ENCODE measurements around the gene GRIN3B.
"Not testable (repeated sequence)": the region's sequence is repeated elsewhere in the genome, so short reads cannot be mapped to it uniquely, and the experiment has no call there.

Gene GRIN3B

DNA sequence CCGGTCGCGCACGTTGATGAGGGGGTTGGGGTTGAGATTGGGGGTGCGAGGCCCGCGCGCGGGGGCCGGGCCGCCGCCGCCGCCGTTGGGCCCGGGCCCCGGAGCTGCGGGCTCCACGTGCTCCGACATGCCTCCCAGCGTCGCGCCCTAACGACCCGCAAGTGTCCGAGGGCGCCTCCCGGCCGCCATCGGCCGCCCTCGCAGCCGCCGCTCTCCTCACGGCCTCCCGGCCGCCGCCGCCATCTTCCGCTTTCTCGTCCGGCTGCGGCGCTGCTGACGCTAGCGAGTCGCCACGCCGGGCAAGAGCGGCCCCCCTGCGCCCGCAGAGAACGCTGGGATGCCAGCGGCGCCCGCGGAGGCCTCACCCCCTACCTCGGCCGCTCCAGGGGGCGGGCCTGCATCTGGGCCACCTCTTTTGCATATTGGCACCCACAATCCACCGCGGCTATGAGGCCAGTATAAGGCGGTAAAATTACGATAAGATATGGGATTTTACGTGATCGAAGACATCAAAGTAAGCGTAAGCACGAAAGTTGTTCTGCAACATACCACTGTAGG lies 20.7 kb downstream of the GRIN3B start, which contains the start of gene TMEM259:
Gene TMEM259 (minus strand): TSS at position 256 of the 558 bp plus-strand sequence. CDS start 127 bp downstream, at position 129.
- DNase-seq: peak; percentile 77

DNA sequence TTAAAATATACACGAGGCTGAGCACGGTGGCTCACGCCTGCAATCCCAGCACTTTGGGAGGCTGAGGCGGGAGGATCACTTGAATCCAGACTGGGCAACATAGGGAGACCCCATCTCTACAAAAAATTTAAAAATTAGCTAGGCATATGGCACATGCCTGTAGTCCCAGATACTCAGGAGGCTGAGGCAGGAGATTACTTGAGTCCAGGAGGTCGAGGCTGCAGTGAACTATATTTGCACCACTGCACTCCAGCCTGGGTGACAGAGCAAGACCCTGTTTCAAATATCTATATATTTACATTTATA lies 23.6 kb downstream of the GRIN3B start:
- not testable (repeated sequence) for DNase-seq

DNA sequence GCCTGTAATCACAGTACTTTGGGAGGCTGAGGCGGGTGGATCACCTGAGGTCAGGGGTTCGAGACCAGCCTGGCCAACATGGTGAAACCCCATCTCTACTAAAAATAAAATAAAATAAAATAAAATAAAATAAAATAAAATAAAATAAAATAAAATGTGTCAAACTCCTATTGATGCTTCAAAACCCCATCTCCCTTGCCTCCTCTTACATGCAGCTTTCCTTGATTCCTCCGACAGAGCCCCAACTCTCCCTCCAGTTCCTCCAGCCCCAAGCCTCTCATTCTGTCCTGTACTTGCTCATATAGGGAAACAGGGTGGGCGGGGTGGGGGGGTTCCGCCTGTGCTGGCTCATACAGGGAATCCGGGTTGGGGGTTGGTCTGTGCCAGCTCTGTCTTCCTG lies 24.9 kb downstream of the GRIN3B start:
- not testable (repeated sequence) for DNase-seq

DNA sequence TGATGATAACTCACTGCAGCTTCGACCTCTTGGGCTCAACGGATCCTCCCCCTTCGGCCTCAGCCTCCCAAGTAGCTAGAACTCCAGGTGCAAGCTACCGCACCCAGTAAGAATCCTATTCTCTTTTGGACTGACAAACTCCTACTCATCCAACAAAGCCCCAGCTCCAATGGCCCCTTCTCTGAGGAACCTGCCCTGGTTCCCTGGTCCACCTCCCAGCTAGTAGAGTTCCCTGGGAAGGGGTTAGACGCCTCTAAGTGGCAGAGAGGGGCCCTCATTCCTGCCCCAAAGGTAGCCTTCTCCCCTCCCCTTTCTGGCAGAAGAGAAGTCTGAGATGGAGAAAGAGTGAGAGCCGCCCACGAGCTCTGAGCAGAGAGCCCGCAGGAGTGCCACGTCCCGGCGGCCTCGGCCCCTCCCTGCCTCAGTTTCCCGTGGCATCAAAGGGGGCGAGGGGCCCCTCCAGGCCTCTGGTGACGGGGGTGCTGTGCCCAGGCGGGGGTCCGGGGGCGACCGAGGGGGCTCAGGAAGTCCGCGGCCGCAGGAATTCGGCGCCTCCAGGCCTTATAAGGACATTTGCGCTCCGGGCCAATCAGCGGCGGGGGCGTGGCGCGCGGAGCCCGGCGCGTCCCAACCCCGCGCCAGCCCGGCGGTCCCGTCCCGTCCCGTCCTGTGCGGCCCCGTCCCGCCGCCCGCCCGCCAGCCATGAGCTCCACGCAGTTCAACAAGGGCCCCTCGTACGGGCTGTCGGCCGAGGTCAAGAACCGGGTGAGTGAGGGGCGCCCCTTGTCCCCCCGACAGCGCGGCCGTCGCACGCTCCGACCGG lies 26.0 kb downstream of the GRIN3B start, which contains the start of gene CNN2:
Gene CNN2 (plus strand): TSS at position 649 of the 823 bp plus-strand sequence. CDS start 54 bp downstream, at position 703.
- DNase-seq: no peak

DNA sequence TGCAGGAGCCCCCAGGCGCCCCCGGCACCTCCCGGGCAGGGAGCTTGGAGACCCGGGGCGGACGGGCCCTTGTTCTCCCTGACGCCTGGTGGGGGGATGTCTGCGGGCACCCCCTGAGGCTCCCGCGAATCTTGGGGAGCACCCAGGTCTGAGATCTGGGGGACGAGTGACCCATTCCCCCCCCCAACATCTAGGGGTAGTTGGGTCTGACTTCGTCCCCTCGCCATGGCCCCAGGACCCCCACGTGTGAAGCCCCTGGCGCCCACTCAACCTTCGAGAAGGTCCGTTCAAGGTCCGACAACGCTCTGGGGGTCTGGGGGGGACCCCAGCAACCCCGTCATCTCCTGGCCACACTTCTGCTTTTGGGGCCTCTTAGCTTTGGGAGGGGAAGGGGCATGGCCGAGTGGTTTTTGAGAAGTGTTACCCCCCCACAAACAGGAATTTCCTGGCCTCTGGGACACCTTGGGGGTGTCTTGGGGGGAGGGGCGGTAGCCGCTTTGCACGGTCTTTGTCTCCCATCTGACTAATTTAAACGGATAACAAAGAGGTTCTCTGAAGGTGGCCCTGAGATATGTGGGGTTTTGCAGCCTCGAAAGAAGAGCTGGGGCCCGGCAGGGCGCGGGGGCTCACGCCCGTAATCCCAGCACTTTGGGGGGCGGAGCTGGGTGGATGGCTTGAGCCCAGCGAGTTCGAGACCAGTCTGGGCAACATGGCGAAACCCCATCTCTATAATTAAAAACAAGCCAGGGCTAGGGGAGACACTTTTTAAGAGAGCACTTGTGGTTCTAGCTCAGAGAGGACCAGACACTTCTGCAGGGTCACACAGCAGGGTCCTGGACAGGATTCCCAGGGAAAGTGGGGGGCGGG lies 26.8 kb downstream of the GRIN3B start:
- no peak for DNase-seq

DNA sequence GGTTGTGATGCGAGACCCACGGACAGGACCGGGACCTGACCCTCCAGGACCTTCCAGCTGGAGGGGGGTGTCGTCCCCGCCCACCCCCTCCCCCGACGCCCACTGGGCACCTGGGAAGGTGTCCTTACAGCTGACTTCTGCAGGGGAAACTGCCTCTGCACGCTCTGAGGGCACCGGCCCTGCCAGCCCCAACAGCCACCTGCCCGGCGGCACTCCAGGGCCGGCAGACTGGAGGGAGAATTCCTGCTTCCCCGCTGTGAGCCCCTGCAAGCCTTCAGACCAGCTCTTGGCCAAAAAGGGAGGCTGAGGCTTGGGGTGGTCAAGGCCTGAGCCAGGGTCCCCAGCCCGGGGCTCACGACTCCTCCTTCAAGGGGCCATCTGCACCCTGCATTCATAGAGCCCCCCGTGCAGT lies 27.4 kb downstream of the GRIN3B start:
- DNase-seq: no peak

DNA sequence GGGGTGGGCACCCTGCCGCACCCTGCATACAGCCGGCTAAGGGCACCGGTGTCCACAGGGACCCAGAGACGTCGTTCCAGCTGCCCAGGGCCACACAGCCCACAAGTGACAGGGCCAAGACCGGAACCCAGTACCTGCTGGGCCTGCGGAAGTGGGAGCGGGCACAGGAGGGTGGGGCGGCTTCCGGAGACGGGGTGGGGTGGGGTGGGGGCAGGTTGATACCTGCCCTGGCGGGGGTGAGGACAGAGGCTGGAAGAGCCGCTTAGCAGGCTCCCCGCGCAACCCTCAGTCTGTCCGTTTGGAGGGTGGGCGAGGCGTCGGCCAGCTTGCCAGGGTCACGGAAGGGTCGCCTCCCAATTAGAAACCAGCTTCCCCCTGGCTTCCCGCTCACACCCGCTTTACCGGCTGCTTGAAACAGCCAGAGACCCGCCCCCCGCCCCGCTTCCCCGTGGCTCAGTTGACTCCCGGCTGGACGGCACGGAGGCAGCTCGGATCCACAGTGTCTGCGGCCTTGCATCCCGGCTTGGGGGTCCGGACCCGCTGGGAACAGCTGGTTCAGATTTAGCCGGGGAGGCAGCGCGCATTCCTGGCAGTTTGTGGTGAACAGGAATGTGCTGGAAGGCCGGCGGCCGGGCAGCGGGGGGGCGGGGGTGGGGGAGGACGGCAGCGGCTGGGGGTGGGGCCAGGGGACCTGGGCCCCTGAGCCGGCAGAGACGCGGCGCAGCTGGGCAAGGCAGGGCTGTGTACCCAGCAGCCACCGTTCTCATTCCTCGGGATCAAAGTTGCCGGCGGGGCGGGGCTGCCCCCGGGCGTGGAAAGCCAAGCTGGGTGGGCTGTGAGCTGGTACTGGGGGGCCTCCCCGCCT lies 28.1 kb downstream of the GRIN3B start:
- DNase-seq: peak; percentile 8

DNA sequence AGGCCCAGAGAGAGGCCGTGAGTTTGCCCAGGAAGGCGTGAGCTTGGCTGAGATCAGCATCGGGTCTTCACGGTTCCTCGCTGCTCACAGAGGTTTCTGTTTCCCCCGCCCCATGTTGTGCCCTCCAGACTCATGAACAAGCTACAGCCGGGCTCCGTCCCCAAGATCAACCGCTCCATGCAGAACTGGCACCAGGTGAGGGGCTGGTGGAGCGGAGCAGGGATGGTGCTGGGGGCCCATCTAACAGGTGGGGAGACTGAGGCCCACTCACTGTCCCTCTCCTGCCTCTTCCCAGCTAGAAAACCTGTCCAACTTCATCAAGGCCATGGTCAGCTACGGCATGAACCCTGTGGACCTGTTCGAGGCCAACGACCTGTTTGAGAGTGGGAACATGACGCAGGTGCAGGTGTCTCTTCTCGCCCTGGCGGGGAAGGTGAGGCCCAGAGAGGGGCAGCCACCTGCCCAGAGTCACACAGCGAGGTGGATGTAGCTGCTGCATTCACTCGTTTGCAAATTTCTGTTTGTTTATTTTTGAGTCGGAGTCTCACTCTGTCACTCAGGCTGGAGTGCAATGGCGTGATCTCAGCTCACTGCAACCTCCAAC lies 32.1 kb downstream of the GRIN3B start:
- DNase-seq: no peak

DNA sequence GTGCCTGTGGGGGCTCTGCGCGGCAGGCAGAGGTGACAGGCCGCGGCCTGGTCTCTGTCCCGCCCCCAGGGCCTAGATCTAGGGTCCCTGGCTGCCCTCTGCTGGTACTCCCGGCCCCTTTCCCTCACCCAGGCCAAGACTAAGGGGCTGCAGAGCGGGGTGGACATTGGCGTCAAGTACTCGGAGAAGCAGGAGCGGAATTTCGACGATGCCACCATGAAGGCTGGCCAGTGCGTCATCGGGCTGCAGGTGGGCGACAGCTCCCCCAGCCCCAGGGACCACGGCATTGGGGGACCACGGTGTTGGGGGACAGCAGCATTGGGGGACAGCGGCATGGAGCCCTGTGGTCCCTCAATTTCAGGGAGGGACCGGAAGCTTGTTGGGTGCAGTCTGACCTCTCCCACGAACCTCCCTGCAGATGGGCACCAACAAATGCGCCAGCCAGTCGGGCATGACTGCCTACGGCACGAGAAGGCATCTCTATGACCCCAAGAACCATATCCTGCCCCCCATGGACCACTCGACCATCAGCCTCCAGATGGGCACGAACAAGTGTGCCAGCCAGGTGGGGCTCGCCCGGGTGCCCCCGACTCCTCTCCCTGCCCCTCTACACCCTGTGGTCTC lies 35.9 kb downstream of the GRIN3B start:
- no peak for DNase-seq

DNA sequence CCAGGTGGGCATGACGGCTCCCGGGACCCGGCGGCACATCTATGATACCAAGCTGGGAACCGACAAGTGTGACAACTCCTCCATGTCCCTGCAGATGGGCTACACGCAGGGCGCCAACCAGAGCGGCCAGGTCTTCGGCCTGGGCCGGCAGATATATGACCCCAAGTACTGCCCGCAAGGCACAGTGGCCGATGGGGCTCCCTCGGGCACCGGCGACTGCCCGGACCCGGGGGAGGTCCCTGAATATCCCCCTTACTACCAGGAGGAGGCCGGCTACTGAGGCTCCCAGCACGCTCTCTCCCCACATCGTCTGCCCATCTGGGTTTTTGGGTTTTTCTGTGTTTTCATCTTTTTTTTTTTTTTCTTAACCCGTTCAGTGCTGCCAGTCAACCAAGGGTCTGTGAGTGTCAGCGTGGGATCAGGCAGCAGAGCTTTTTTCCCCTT lies 37.4 kb downstream of the GRIN3B start:
- no peak for DNase-seq

DNA sequence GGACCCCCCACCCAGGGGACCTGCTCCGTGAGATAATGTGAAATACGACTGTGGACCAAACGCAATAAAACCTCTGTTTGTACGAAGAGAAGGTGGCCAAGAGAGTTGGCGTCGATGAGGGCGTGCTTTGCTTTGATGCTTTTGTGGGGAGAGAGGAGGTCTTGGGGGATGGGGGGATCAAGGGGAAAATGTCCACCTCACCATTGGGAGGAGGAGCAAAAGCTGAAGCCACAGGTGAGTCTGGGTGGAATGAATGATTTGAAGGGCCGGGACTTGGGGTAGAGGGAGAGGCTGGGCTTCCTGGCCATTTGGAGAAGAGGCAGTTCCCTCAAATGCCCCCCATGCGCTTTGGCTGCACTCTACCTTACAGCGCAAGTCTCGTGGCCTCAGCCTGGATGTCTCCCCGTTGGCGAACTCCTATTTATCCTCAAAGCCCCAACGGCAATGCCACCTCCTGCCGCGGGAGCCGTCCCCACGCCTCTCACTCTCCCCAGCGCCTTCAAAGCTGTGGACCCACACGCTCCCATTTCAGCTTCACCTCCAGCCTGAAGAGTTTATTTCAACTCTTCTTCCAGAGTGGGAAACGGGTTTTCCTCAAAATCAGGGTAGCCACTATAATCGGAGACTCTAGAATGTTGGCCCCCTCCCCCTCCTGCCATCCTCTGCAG lies 38.9 kb downstream of the GRIN3B start:
- no peak for DNase-seq

DNA sequence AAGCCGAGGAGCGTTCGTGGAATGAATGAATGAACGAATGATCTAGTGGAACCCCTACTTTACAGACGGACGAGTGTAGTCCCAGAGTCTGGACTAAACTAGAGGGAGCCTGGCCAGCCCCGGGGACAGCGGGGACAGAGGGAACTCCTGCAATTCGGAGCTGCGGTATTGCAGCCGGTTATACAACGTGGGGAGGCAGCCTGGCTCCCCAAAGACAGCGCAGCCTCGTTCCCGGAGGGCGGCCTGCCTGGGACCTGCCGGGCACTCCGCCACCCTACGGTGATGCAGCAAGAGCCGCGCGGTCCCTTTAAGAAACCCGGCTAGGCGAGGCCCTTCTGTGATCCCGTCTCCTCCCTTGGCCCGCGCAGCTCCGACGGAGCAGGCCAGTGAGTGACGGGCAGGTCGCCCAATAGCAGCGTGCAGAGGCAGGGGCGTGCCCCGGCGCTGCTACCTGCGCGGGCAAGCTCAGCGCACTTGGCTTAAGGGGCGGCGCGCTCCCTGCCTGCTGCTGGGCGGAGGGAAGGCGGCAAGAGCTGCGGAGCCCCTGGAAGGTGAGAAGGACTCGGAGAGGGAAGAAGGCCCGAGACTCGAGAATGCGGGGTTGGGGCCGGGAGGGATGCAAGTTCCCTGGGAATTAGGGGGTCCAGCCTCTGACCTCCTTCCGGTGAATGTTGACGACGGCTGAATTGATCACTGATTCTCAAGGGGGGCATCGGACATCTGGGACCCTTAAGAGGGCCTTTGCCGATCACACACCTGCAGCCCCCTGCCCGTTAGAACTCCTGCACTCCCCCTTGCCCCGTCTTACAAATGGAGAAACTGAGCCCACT lies 39.6 kb downstream of the GRIN3B start, which contains the start of gene ABCA7:
Gene ABCA7 (plus strand): TSS at position 462 of the 830 bp plus-strand sequence. CDS start 1,255 bp downstream, outside the sequence.
- DNase-seq: peak; percentile 87

DNA sequence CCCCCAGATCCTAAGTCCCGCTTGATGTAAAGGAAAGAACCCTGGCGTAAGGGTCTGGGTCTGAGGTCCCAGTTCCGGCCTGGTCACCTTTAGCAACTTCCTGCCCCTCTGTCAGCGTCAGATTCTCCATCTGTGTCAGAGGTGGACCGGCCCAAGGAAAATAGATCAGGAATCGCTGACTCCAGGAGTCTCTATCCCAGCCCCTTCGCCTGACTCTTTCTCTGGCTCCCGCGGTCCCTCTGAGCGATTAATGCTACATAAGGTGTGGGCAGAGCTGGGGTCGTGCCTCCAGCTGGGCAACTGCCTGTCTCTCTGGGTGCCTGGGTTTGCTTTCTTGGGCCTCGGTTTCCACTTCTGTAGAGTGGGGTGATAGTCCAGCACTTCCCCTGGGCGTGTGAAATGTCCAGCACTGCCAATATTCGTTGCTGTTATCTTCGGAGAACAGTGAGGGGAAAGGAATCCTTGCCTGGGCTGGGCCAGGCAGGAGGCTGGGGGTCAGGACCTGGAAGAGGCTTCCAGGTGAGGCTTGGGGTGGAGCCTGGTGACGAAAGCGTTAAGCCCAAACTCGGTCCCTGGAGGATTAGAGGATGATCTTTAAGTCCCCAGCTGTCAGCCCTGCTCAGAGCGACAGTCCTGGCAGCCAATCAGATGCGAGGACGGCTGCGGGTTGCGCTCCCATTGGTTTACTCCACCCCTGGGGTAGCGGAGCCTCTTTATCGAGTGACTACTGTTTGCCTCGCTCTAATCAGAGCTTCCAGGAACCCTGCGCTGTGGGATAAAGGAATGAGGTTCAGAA lies 40.5 kb downstream of the GRIN3B start:
- peak; percentile 70 for DNase-seq

DNA sequence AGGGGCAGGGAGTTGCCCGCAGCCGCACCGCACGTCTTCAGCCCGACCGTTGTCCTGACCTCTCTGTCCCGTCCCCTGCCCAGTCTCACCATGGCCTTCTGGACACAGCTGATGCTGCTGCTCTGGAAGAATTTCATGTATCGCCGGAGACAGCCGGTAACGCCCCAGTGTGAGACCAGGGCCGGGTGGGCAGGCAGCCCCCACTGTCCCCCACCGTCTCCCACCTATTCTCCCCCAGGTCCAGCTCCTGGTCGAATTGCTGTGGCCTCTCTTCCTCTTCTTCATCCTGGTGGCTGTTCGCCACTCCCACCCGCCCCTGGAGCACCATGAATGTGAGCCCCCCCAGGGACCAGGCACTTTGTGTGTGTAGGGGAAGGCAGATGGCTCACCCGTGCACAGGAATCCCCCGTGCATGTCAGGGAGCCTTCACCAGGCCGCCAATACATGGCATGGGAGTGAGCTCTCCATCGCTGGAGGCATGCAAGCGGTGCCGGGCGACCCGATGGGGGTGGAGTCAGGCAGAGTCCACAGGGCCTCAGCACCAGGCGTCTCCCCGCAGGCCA lies 41.1 kb downstream of the GRIN3B start:
- no peak for DNase-seq

DNA sequence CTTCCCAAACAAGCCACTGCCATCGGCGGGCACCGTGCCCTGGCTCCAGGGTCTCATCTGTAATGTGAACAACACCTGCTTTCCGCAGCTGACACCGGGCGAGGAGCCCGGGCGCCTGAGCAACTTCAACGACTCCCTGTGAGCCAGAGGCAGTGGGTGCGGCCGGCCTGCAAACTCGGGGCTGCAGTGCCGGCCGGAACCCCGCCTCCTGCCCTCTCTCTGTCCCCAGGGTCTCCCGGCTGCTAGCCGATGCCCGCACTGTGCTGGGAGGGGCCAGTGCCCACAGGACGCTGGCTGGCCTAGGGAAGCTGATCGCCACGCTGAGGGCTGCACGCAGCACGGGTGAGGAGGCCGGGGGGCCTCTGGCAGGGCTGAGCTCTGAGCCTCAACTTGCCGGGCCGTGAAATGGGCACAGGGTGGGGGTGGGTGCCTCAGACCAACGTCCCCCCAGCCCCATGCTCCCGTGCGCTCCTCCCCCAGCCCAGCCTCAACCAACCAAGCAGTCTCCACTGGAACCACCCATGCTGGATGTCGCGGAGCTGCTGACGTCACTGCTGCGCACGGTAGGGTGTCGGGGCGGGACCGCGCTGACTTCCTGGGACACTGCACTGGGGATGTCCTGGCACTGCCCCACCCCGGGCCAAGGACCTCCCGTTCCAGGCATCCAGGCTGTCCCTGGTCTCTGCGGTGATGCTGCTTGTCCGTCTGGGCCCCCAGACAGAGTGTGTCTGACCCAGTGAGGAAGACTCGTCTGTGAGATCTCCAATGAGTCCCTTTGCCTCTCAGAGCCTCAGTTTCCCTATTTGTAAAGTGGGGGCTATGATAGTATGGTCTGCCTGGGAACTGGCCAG lies 41.8 kb downstream of the GRIN3B start:
- DNase-seq: no peak

DNA sequence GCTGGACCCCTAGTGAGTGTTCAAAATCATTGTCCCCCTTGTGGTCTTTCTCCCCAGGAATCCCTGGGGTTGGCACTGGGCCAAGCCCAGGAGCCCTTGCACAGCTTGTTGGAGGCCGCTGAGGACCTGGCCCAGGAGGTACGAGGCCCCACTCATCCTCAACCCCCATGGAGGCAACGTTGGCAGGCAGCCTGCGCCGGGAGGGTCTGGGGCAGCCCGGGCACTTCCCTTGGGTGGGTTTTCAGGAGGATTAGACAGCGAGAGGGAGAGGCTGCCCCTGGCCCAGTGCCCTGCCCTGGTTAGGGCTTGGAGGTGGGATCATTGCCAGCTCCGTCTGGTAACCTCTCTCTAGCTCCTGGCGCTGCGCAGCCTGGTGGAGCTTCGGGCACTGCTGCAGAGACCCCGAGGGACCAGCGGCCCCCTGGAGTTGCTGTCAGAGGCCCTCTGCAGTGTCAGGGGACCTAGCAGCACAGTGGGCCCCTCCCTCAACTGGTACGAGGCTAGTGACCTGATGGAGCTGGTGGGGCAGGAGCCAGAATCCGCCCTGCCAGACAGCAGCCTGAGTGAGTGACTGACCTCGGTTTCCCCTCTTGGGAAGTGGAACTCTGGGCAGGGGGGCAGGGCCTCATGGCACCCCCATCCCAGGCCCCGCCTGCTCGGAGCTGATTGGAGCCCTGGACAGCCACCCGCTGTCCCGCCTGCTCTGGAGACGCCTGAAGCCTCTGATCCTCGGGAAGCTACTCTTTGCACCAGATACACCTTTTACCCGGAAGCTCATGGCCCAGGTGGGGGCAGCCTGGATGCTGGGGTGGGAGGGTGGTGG lies 42.7 kb downstream of the GRIN3B start:
- DNase-seq: no peak

DNA sequence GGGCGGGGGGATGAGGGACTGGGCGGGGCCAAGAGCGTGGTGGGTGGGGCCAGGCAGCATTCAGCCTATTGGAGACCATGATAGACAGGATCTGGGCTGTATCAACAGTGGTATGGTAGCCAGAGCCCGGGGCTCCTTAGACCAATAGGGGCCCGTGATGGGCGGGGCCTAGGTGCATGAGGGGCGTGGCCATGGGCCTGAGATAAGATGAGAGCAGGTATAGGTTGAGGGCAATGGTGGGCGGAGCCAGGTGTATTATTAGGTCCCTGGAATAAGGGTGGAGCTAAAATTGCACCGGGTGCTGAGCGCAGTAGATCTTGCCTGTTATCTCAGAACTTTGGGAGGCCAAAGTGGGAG lies 45.0 kb downstream of the GRIN3B start:
- DNase-seq: no peak
